Osteoblast (primary cell): Measurements from ENCODE around the gene CAMTA1. TPM values are rescaled to one million over a fixed set of nuclear protein-coding genes. Genes with fewer than 3 reads are reported as not detected.

ENCODE experiments used
- DNase-seq: peaks from one replicate; pipeline ENCODE4 v3.0.0; 2011; ENCODE audit warnings: low spot score, mixed read lengths; ENCODE audit not compliant: insufficient read length; ENCODE audit errors: missing footprints
- H2AFZ ChIP-seq: 2 replicates; pipeline ENCODE4 v1.6.0; 2011; ENCODE audit warnings: mild to moderate bottlenecking, low read length
- H3K27ac ChIP-seq: 2 replicates; pipeline ENCODE4 v1.5.1; 2011; ENCODE audit warnings: mild to moderate bottlenecking, low read depth, low read length, moderate library complexity
- H3K27me3 ChIP-seq: 2 replicates; pipeline ENCODE4 v1.6.0; 2012; ENCODE audit warnings: mild to moderate bottlenecking, control low read depth, inconsistent platforms, low read length, moderate library complexity; ENCODE audit not compliant: insufficient read depth
- H3K36me3 ChIP-seq: 2 replicates; pipeline ENCODE4 v1.5.1; 2011; ENCODE audit warnings: mild to moderate bottlenecking, low read length, control low read depth, moderate library complexity; ENCODE audit not compliant: insufficient read depth
- H3K4me1 ChIP-seq: 2 replicates; pipeline ENCODE4 v1.5.1; 2011; ENCODE audit warnings: mild to moderate bottlenecking, low read length, control low read depth, moderate library complexity; ENCODE audit not compliant: insufficient read depth
- H3K4me2 ChIP-seq: 2 replicates; pipeline ENCODE4 v1.6.0; 2011; ENCODE audit warnings: mild to moderate bottlenecking, low read length; ENCODE audit not compliant: insufficient read depth
- H3K4me3 ChIP-seq: fragments of 200-600 bp; sonication (generic); 3 replicates; pipeline ENCODE4 v1.5.1; 2012; ENCODE audit warnings: mild to moderate bottlenecking, low read length, inconsistent platforms; ENCODE audit not compliant: insufficient read depth
- H3K79me2 ChIP-seq: 2 replicates; pipeline ENCODE4 v1.6.0; 2012; ENCODE audit warnings: mild to moderate bottlenecking, low read length, control low read depth, inconsistent platforms; ENCODE audit not compliant: insufficient read depth
- H3K9me3 ChIP-seq: 2 replicates; pipeline ENCODE4 v1.5.1; 2011; ENCODE audit warnings: low read depth, low read length, control low read depth
- H4K20me1 ChIP-seq: 2 replicates; pipeline ENCODE4 v1.6.0; 2012; ENCODE audit warnings: mild to moderate bottlenecking, low read length, control low read depth; ENCODE audit not compliant: insufficient read depth
- total RNA-seq: library from RNA; depleted of rRNA; stranded (reverse); fragments of >200 nt; gene quantifications from 2 replicates; pipeline ENCODE4 v1.2.3, GENCODE V29; 2012
- TF ChIP-seq, protein P1 (sequence below): IDR thresholded peaks from 2 replicates; pipeline ENCODE4 v1.5.1; 2011; ENCODE audit warnings: mild to moderate bottlenecking, low read depth, low read length, moderate library complexity; ENCODE audit errors: extremely low read depth

CAMTA1 gene
- total RNA-seq, 1 donor, result 47.4 TPM

- H4K20me1 ChIP-seq, result no peaks in the 10 kb centered on the region
- TF ChIP-seq, protein P1, sequence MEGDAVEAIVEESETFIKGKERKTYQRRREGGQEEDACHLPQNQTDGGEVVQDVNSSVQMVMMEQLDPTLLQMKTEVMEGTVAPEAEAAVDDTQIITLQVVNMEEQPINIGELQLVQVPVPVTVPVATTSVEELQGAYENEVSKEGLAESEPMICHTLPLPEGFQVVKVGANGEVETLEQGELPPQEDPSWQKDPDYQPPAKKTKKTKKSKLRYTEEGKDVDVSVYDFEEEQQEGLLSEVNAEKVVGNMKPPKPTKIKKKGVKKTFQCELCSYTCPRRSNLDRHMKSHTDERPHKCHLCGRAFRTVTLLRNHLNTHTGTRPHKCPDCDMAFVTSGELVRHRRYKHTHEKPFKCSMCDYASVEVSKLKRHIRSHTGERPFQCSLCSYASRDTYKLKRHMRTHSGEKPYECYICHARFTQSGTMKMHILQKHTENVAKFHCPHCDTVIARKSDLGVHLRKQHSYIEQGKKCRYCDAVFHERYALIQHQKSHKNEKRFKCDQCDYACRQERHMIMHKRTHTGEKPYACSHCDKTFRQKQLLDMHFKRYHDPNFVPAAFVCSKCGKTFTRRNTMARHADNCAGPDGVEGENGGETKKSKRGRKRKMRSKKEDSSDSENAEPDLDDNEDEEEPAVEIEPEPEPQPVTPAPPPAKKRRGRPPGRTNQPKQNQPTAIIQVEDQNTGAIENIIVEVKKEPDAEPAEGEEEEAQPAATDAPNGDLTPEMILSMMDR, result no peak
- H3K9me3 ChIP-seq, result no peaks in the 10 kb centered on the region
- no peak overlapping the region for H3K4me2 ChIP-seq
- no peaks in the 10 kb centered on the region for H3K79me2 ChIP-seq
- peaks cover 25% of the 10 kb centered on the region for H3K27me3 ChIP-seq
- no peaks in the 10 kb centered on the region for H3K36me3 ChIP-seq
- no peak overlapping the region for H3K27ac ChIP-seq
- no peaks in the 10 kb centered on the region for H3K4me1 ChIP-seq
- H3K4me3 ChIP-seq, result no peak overlapping the region
- DNase-seq, result no peak
- no peak overlapping the region for H2AFZ ChIP-seq
Measured at GRCh38 chr1:6930732-6931300, 145.6 kb downstream of the CAMTA1 start.

GRCh38 chr1:6935361-6935883 lies 150.2 kb downstream of the CAMTA1 start:
- TF ChIP-seq, protein P1, result no peak
- no peaks in the 10 kb centered on the region for H4K20me1 ChIP-seq
- no peaks in the 10 kb centered on the region for H3K36me3 ChIP-seq
- peak overlapping the region; percentile 50 for H3K4me2 ChIP-seq
- no peaks in the 10 kb centered on the region for H3K9me3 ChIP-seq
- peak overlapping the region; percentile 15 for H2AFZ ChIP-seq
- peak; percentile 82 for DNase-seq
- no peaks in the 10 kb centered on the region for H3K79me2 ChIP-seq
- H3K4me1 ChIP-seq, result no peaks in the 10 kb centered on the region
- H3K4me3 ChIP-seq, result peak overlapping the region; percentile 5
- H3K27me3 ChIP-seq, result peaks cover 30% of the 10 kb centered on the region
- no peak overlapping the region for H3K27ac ChIP-seq

GRCh38 chr1:6935911-6936690 lies 150.8 kb downstream of the CAMTA1 start:
- Histone ChIP-seq H3K79me2 (no peaks in the 10 kb centered on the region), H3K9me3 (no peaks in the 10 kb centered on the region), H4K20me1 (no peaks in the 10 kb centered on the region), H3K36me3 (no peaks in the 10 kb centered on the region), H3K4me3 (peak overlapping the region; percentile 5), H3K4me1 (no peaks in the 10 kb centered on the region), H3K27ac (no peak overlapping the region), H3K4me2 (peak overlapping the region; percentile 50), H3K27me3 (peaks cover 30% of the 10 kb centered on the region), H2AFZ (peak overlapping the region; percentile 15)
- TF ChIP-seq, protein P1, result no peak
- no peak for DNase-seq

DNA sequence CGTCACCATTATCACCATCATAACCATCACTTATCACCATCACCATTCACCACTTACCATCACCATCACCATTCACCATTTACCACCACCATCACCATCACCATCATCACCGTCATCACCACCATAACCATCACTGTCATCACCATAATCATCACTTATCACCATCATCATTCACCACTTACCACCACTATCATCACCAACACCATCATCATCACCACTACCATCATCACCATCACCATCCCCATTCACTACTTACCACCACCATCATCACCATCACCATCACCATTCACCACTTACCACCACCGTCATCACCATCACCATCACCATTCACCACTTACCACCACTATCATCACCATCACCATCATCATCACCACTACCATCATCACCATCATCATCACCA lies 151.8 kb downstream of the CAMTA1 start:
- H3K27ac ChIP-seq, result no peak overlapping the region
- TF ChIP-seq, protein P1, result no peak
- H4K20me1 ChIP-seq, result no peaks in the 10 kb centered on the region
- no peaks in the 10 kb centered on the region for H3K4me1 ChIP-seq
- no peak overlapping the region for H2AFZ ChIP-seq
- H3K79me2 ChIP-seq, result no peaks in the 10 kb centered on the region
- no peaks in the 10 kb centered on the region for H3K36me3 ChIP-seq
- H3K9me3 ChIP-seq, result no peaks in the 10 kb centered on the region
- H3K4me3 ChIP-seq, result no peak overlapping the region
- peaks cover 30% of the 10 kb centered on the region for H3K27me3 ChIP-seq
- H3K4me2 ChIP-seq, result no peak overlapping the region
- no peak for DNase-seq
